Liver (tissue), 9 donors: ENCODE data around the gene MRPL41. TPM values are rescaled to one million over a fixed set of nuclear protein-coding genes. Genes with fewer than 3 reads are reported as not detected.

Experiments
- DNase-seq: peaks from one replicate; pipeline ENCODE4 v3.0.0-alpha.2; 2017; ENCODE audit warnings: low spot score
- H3K27ac ChIP-seq, 2 donors: one replicate each; pipeline ENCODE4 v1.7.0; 2013; ENCODE audit warnings: inconsistent platforms in 2 of 2, low read length in 2 of 2, control low read depth in 1 of 2, low read depth in 1 of 2, mild to moderate bottlenecking in 1 of 2
- H3K27me3 ChIP-seq, 4 donors: one replicate each; pipeline versions ENCODE4 v1.6.1 to v1.7.0; 2013; ENCODE audit warnings: low read length in 3 of 4, inconsistent platforms in 1 of 4, mild to moderate bottlenecking in 1 of 4, moderate library complexity in 1 of 4; ENCODE audit not compliant: control insufficient read depth in 4 of 4, insufficient read depth in 4 of 4
- H3K36me3 ChIP-seq, 4 donors: one replicate each; pipeline versions ENCODE4 v1.6.1 to v1.7.0; 2013; ENCODE audit warnings: low read length in 3 of 4, mild to moderate bottlenecking in 3 of 4, low read depth in 1 of 4, moderate library complexity in 1 of 4; ENCODE audit not compliant: control insufficient read depth in 4 of 4, insufficient read depth in 3 of 4
- H3K4me1 ChIP-seq, 4 donors: one replicate each; pipeline versions ENCODE4 v1.6.1 to v1.7.0; 2013; ENCODE audit warnings: low read length in 3 of 4, mild to moderate bottlenecking in 3 of 4, moderate library complexity in 1 of 4; ENCODE audit not compliant: control insufficient read depth in 4 of 4, insufficient read depth in 4 of 4
- H3K4me3 ChIP-seq, 3 donors: one replicate each; pipeline versions ENCODE4 v1.6.1 to v1.7.0; 2013; ENCODE audit warnings: low read length in 3 of 3, control low read depth in 1 of 3, low read depth in 1 of 3, mild to moderate bottlenecking in 1 of 3
- H3K9ac ChIP-seq, 2 donors: one replicate each; pipeline ENCODE4 v1.7.0; 2013; ENCODE audit warnings: low read length in 2 of 2, mild to moderate bottlenecking in 2 of 2, moderate library complexity in 2 of 2, control low read depth in 1 of 2, low read depth in 1 of 2
- H3K9me3 ChIP-seq, 4 donors: one replicate each; pipeline versions ENCODE4 v1.6.1 to v1.7.0; 2013; ENCODE audit warnings: low read length in 3 of 4; ENCODE audit not compliant: control insufficient read depth in 4 of 4
- ATF3 ChIP-seq: IDR thresholded peaks from 2 replicates; pipeline ENCODE4 v1.6.1; 2016; ENCODE audit warnings: antibody characterized with exemption
- EGR1 ChIP-seq, 2 donors: IDR thresholded peaks; 2 replicates each; pipeline ENCODE4 v1.6.1; 2016 to 2018; ENCODE audit warnings: antibody characterized with exemption in 2 of 2, low read depth in 2 of 2
- FOXA2 ChIP-seq: IDR thresholded peaks from 2 replicates; pipeline ENCODE4 v1.6.1; 2016; ENCODE audit warnings: antibody characterized with exemption
- HNF4A ChIP-seq, 2 donors: conservative IDR thresholded peaks; 2 replicates each; pipeline ENCODE4 v1.6.1; 2016; ENCODE audit warnings: antibody characterized with exemption in 2 of 2, mild to moderate bottlenecking in 2 of 2
- JUND ChIP-seq, 2 donors: IDR thresholded peaks; 2 replicates each; pipeline ENCODE4 v1.6.1; 2016; ENCODE audit warnings: antibody characterized with exemption in 2 of 2
- MAX ChIP-seq: IDR thresholded peaks from 2 replicates; pipeline ENCODE4 v1.6.1; 2016; ENCODE audit warnings: antibody characterized with exemption
- NR2F2 ChIP-seq: IDR thresholded peaks from 2 replicates; pipeline ENCODE4 v1.6.1; 2016; ENCODE audit warnings: antibody characterized with exemption
- RAD21 ChIP-seq, 2 donors: IDR thresholded peaks; 2 replicates each; pipeline ENCODE4 v1.6.1; 2016; ENCODE audit warnings: antibody characterized with exemption in 2 of 2, mild to moderate bottlenecking in 2 of 2
- RXRA ChIP-seq, 2 donors: IDR thresholded peaks; 2 replicates each; pipeline ENCODE4 v1.6.1; 2017 to 2018; ENCODE audit warnings: antibody characterized with exemption in 2 of 2, mild to moderate bottlenecking in 1 of 2
- TAF1 ChIP-seq: conservative IDR thresholded peaks from 2 replicates; pipeline ENCODE4 v1.6.1; 2016; ENCODE audit warnings: antibody characterized with exemption, mild to moderate bottlenecking
- YY1 ChIP-seq: IDR thresholded peaks from 2 replicates; pipeline ENCODE4 v1.6.1; 2016; ENCODE audit warnings: antibody characterized with exemption, mild to moderate bottlenecking
- WGBS: extraction: QIAGEN DNeasy Blood & Tissue Kit; methylation state at CpG from one replicate; pipeline ENCODE4 v1.1.7; 2013; 5-methylcytosine and 5-hydroxymethylcytosine counted together
- polyA plus RNA-seq, 2 donors: library from polyadenylated mRNA; stranded (reverse) in 1 of 2; unstranded in 1 of 2; fragments of 200-250 nt in 1 of 2; fragments of >200 nt in 1 of 2; fragmentation: Nextera tagmentation in 1 of 2; extraction: Ambion mirVana in 1 of 2; gene quantifications; one replicate each; pipeline versions ENCODE4 v1.2.1 to v1.2.3, GENCODE V29; 2013 to 2015
- total RNA-seq, 2 donors: library from RNA; depleted of rRNA; stranded (reverse); fragments of >200 nt; gene quantifications; one replicate each; pipeline ENCODE4 v1.2.3, GENCODE V29; 2014
- TF ChIP-seq, protein P1 (sequence below): IDR thresholded peaks from 2 replicates; pipeline ENCODE4 v1.6.1; 2016; ENCODE audit warnings: antibody characterized with exemption
- TF ChIP-seq, protein P2 (sequence below): IDR thresholded peaks from 2 replicates; pipeline ENCODE4 v1.6.1; 2016; ENCODE audit warnings: antibody characterized with exemption, mild to moderate bottlenecking
- donor health status: healthy.
- donor health status: healthy.
- donor health status: healthy.
- donor health status: healthy.
- donor health status: healthy.

The MRPL41 gene
- total and polyA plus RNA-seq, 4 donors: 31.7 to 120 (median 49.3) TPM

GRCh38 chr9:137524981-137525317 is 26.7 kb upstream of the MRPL41 start:
- DNase-seq: no peak
- Histone ChIP-seq H3K4me3 (no peak overlapping the region), H3K36me3 (peaks cover 0 to 11% (median 4%) of the 10 kb centered on the region in 4 donors), H3K27me3 (no peaks in the 10 kb centered on the region), H3K27ac (no peak overlapping the region), H3K9ac (no peak overlapping the region), H3K4me1 (no peaks in the 10 kb centered on the region), H3K9me3 (no peaks in the 10 kb centered on the region)
- WGBS: 78% methylated on average over 5 of the region's 5 CpGs
- TF ChIP-seq, protein P1, sequence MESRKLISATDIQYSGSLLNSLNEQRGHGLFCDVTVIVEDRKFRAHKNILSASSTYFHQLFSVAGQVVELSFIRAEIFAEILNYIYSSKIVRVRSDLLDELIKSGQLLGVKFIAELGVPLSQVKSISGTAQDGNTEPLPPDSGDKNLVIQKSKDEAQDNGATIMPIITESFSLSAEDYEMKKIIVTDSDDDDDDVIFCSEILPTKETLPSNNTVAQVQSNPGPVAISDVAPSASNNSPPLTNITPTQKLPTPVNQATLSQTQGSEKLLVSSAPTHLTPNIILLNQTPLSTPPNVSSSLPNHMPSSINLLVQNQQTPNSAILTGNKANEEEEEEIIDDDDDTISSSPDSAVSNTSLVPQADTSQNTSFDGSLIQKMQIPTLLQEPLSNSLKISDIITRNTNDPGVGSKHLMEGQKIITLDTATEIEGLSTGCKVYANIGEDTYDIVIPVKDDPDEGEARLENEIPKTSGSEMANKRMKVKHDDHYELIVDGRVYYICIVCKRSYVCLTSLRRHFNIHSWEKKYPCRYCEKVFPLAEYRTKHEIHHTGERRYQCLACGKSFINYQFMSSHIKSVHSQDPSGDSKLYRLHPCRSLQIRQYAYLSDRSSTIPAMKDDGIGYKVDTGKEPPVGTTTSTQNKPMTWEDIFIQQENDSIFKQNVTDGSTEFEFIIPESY: no peak
- TF ChIP-seq MAX (no peak), NR2F2 (no peak), TAF1 (no peak), HNF4A (conservative IDR thresholded peaks at IDR 0.05) (no peak), FOXA2 (no peak), RXRA (IDR thresholded peaks at IDR 0.05) (no peak), RAD21 (IDR thresholded peaks at IDR 0.05) (no peak), ATF3 (no peak), JUND (IDR thresholded peaks at IDR 0.05) (no peak)
- TF ChIP-seq, protein P2, sequence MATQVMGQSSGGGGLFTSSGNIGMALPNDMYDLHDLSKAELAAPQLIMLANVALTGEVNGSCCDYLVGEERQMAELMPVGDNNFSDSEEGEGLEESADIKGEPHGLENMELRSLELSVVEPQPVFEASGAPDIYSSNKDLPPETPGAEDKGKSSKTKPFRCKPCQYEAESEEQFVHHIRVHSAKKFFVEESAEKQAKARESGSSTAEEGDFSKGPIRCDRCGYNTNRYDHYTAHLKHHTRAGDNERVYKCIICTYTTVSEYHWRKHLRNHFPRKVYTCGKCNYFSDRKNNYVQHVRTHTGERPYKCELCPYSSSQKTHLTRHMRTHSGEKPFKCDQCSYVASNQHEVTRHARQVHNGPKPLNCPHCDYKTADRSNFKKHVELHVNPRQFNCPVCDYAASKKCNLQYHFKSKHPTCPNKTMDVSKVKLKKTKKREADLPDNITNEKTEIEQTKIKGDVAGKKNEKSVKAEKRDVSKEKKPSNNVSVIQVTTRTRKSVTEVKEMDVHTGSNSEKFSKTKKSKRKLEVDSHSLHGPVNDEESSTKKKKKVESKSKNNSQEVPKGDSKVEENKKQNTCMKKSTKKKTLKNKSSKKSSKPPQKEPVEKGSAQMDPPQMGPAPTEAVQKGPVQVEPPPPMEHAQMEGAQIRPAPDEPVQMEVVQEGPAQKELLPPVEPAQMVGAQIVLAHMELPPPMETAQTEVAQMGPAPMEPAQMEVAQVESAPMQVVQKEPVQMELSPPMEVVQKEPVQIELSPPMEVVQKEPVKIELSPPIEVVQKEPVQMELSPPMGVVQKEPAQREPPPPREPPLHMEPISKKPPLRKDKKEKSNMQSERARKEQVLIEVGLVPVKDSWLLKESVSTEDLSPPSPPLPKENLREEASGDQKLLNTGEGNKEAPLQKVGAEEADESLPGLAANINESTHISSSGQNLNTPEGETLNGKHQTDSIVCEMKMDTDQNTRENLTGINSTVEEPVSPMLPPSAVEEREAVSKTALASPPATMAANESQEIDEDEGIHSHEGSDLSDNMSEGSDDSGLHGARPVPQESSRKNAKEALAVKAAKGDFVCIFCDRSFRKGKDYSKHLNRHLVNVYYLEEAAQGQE: no peak

DNA sequence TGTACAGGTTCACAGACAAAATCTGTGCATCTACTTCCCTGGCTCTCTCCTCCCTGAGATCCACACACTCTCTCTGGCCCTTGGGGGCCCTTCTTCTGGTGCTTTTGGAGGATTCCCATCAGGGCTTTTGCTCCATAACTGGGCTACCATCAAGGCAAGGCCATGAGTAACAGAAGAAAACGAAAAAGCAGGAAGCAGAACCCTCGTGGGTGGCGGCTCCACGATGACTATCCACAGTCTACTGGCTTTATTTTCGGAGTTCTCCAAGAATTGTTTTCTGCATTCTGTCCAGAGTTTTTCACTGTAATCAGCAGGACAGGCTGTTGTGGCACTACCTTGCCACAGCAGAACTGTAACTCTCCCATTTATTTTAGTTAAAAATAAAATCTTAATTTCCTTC is 21.3 kb upstream of the MRPL41 start:
- WGBS: 84% methylated on average over 5 of the region's 5 CpGs
- no peak overlapping the region for H3K27ac ChIP-seq
- H3K4me3 ChIP-seq: no peak overlapping the region
- H3K4me1 ChIP-seq: peaks cover 0 to 9% (median 7%) of the 10 kb centered on the region in 4 donors
- no peaks in the 10 kb centered on the region for H3K27me3 ChIP-seq
- TF ChIP-seq ATF3: no peak
- TF ChIP-seq YY1: no peak
- TF ChIP-seq RAD21 (IDR thresholded peaks at IDR 0.05): no peak
- TF ChIP-seq JUND (IDR thresholded peaks at IDR 0.05): no peak
- no peak for TF ChIP-seq EGR1 (IDR thresholded peaks at IDR 0.05; ENCODE audit: low read depth in 2 of 2)
- no peak for TF ChIP-seq FOXA2
- TF ChIP-seq RXRA (IDR thresholded peaks at IDR 0.05): no peak
- DNase-seq: no peak
- no peaks in the 10 kb centered on the region for H3K9me3 ChIP-seq
- no peak overlapping the region for H3K9ac ChIP-seq
- H3K36me3 ChIP-seq: peaks cover 0 to 2% (median 0%) of the 10 kb centered on the region in 4 donors
